ENCODE results near the gene MRAS.

The MRAS gene

GRCh38 chr3:138349926-138350665 lies 1.7 kb downstream of the MRAS start:
- H3F3A ChIP-seq (ENCODE audit: control insufficient read depth, insufficient read depth) = no peaks in the 10 kb centered on the region
- H4K20me1 ChIP-seq (ENCODE audit: control insufficient read depth, insufficient read depth, low read depth, low read length) = no peaks in the 10 kb centered on the region
- H3K36me3 ChIP-seq (ENCODE audit: control insufficient read depth, low read length) = no peaks in the 10 kb centered on the region
- no peak overlapping the region for H3K4me2 ChIP-seq (ENCODE audit: low read length)
- H3K9me2 ChIP-seq (replicated peaks; ENCODE audit: control insufficient read depth, low read length) = no peaks in the 10 kb centered on the region
- H3K27ac ChIP-seq (ENCODE audit: low read depth, low read length) = no peak overlapping the region
- H3K9me3 ChIP-seq (ENCODE audit: control insufficient read depth, insufficient read depth, low read length) = no peaks in the 10 kb centered on the region
- H3K4me3 ChIP-seq (ENCODE audit: low read length) = no peak overlapping the region
- TF ChIP-seq EZH2phosphoT487 (IDR thresholded peaks at IDR 0.05; ENCODE audit: borderline replicate concordance, low read length) (no peak), CTCF (IDR thresholded peaks at IDR 0.05; ENCODE audit: low read depth, low read length, poor library complexity, severe bottlenecking) (no peak)
- H3K4me1 ChIP-seq (ENCODE audit: control insufficient read depth, low read length) = no peaks in the 10 kb centered on the region
- H3K79me2 ChIP-seq (ENCODE audit: control insufficient read depth, low read length) = no peaks in the 10 kb centered on the region
- peaks cover 28% of the 10 kb centered on the region for H3K27me3 ChIP-seq (ENCODE audit: control insufficient read depth, low read length)

GRCh38 chr3:138351151-138351550 lies 2.8 kb downstream of the MRAS start:
- TF ChIP-seq CTCF (IDR thresholded peaks at IDR 0.05; ENCODE audit: low read depth, low read length, poor library complexity, severe bottlenecking) = no peak
- no peak for TF ChIP-seq EZH2phosphoT487 (IDR thresholded peaks at IDR 0.05; ENCODE audit: borderline replicate concordance, low read length)

GRCh38 chr3:138351916-138352550 lies 3.7 kb downstream of the MRAS start:
- Histone ChIP-seq H4K20me1 (ENCODE audit: control insufficient read depth, insufficient read depth, low read depth, low read length) (no peaks in the 10 kb centered on the region), H3K36me3 (ENCODE audit: control insufficient read depth, low read length) (no peaks in the 10 kb centered on the region), H3F3A (ENCODE audit: control insufficient read depth, insufficient read depth) (no peaks in the 10 kb centered on the region), H3K9me3 (ENCODE audit: control insufficient read depth, insufficient read depth, low read length) (no peaks in the 10 kb centered on the region), H3K79me2 (ENCODE audit: control insufficient read depth, low read length) (no peaks in the 10 kb centered on the region), H3K4me1 (ENCODE audit: control insufficient read depth, low read length) (no peaks in the 10 kb centered on the region), H3K4me3 (ENCODE audit: low read length) (no peak overlapping the region), H3K27ac (ENCODE audit: low read depth, low read length) (no peak overlapping the region), H3K27me3 (ENCODE audit: control insufficient read depth, low read length) (peaks cover 32% of the 10 kb centered on the region), H3K9me2 (replicated peaks; ENCODE audit: control insufficient read depth, low read length) (no peaks in the 10 kb centered on the region), H3K4me2 (ENCODE audit: low read length) (no peak overlapping the region)
- TF ChIP-seq CTCF (IDR thresholded peaks at IDR 0.05; ENCODE audit: low read depth, low read length, poor library complexity, severe bottlenecking) (no peak), EZH2phosphoT487 (IDR thresholded peaks at IDR 0.05; ENCODE audit: borderline replicate concordance, low read length) (no peak)

More at GRCh38 chr3:138351151-138351550, 2.8 kb downstream of the MRAS start:
- no peak overlapping the region for H3K27ac ChIP-seq (ENCODE audit: low read depth, low read length)
- H3K4me2 ChIP-seq (ENCODE audit: low read length) = no peak overlapping the region
- H3K9me3 ChIP-seq (ENCODE audit: control insufficient read depth, insufficient read depth, low read length) = no peaks in the 10 kb centered on the region
- H3K79me2 ChIP-seq (ENCODE audit: control insufficient read depth, low read length) = no peaks in the 10 kb centered on the region
- no peak overlapping the region for H3K4me3 ChIP-seq (ENCODE audit: low read length)
- no peaks in the 10 kb centered on the region for H3K9me2 ChIP-seq (replicated peaks; ENCODE audit: control insufficient read depth, low read length)
- no peaks in the 10 kb centered on the region for H4K20me1 ChIP-seq (ENCODE audit: control insufficient read depth, insufficient read depth, low read depth, low read length)
- H3K4me1 ChIP-seq (ENCODE audit: control insufficient read depth, low read length) = no peaks in the 10 kb centered on the region
- no peaks in the 10 kb centered on the region for H3F3A ChIP-seq (ENCODE audit: control insufficient read depth, insufficient read depth)
- no peaks in the 10 kb centered on the region for H3K36me3 ChIP-seq (ENCODE audit: control insufficient read depth, low read length)
- H3K27me3 ChIP-seq (ENCODE audit: control insufficient read depth, low read length) = peaks cover 30% of the 10 kb centered on the region
